ENCODE data around the gene DGCR8.

The DGCR8 gene

DNA sequence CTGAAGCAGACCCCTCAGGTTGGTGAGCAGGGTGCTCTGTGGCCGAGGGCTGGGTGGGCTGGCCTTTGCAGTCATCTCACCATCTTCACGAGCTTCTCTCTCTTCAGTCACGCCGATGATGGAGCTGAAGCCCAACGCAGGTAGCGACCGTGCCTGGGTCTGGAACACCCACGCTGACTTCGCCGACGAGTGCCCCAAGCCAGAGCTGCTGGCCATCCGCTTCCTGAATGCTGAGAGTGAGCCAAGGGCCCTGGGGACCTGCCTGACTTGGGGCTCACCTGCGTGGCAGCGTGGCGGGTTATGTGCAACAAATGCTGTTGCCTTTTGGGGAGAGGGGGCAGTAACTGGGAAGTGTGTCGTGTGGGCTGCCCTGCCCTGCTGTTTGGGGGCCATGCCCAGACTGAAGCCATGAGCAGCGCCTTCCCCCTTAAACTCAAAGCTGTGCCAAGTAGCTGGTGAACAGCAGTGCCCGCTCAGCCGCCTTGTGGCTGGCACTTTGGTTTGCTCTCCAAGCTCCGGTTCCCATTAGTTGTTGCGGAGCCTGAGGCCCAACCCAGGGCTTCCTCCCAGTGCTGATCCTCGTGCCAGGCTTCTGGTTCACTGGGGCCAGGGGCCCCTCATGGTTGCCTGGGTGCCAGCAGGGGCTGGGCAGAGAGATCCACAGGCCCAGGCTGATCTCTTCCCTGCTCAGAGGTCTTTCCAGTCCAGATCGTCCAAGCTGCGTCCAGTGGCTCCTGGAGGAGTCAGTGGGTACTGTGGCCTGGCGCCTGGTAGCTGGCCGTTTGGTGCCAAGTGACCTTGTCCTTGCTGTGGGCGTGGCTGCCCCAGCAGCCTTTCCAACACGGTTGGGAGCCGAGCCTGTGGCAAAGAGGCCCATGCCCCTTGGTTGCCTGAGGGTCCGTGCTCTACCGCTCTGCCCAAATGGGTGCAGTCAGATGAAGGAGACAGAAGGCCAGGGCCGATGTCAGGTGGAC is 45.4 kb downstream of the DGCR8 start:
- Histone ChIP-seq H3K4me1 (ENCODE audit: insufficient read depth, low read length) (no peaks in the 10 kb centered on the region), H3K9ac (ENCODE audit: low read depth, low read length) (no peak overlapping the region), H3K9me3 (ENCODE audit: insufficient read depth, low read depth, low read length) (no peaks in the 10 kb centered on the region), H3K4me3 (ENCODE audit: low read length) (no peak overlapping the region), H3K36me3 (ENCODE audit: insufficient read depth, low read length) (peaks cover 70% of the 10 kb centered on the region), H3K27ac (ENCODE audit: low read depth, low read length) (no peak overlapping the region), H3K27me3 (ENCODE audit: insufficient read depth, low read length) (no peaks in the 10 kb centered on the region)
- WGBS = 96% methylated on average over 32 of the region's 32 CpGs

DNA sequence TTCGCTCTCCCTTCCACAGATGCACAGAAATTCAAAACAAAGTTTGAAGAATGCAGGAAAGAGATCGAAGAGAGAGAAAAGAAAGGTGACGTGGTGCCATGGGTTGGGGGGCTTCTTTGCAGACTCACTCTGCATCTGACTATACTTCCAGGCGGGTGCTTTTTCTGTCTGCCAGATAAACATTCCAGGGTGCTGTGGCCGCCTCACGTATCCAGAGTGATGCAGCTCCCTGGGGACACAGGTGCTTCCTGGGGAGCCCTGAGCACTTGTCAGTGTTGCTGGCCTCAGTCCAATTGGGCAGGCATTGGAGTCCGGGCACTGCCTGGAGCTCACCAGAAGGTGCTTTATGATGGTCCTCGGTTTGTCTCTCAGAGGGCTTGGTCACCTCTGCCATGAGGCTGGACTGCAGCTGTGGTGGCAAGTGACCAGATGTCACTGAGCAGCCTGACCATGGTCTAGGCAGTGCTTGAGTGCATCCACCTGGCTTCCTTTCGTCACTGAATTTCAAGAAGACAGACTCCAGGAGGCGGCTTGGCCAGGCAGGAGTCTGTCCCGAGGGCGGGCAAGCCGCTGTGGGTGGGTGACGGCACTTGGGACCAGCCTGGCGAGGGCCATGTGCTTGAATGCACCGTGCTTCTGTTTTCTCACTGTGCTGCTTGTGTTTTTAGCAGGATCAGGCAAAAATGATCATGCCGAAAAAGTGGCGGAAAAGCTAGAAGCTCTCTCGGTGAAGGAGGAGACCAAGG is 46.4 kb downstream of the DGCR8 start:
- WGBS = 96% methylated on average over 19 of the region's 19 CpGs
- Histone ChIP-seq H3K4me3 (ENCODE audit: low read length) (no peak overlapping the region), H3K9me3 (ENCODE audit: insufficient read depth, low read depth, low read length) (no peaks in the 10 kb centered on the region), H3K27me3 (ENCODE audit: insufficient read depth, low read length) (no peaks in the 10 kb centered on the region), H3K4me1 (ENCODE audit: insufficient read depth, low read length) (no peaks in the 10 kb centered on the region), H3K27ac (ENCODE audit: low read depth, low read length) (no peak overlapping the region), H3K9ac (ENCODE audit: low read depth, low read length) (no peak overlapping the region), H3K36me3 (ENCODE audit: insufficient read depth, low read length) (peaks cover 60% of the 10 kb centered on the region)

DNA sequence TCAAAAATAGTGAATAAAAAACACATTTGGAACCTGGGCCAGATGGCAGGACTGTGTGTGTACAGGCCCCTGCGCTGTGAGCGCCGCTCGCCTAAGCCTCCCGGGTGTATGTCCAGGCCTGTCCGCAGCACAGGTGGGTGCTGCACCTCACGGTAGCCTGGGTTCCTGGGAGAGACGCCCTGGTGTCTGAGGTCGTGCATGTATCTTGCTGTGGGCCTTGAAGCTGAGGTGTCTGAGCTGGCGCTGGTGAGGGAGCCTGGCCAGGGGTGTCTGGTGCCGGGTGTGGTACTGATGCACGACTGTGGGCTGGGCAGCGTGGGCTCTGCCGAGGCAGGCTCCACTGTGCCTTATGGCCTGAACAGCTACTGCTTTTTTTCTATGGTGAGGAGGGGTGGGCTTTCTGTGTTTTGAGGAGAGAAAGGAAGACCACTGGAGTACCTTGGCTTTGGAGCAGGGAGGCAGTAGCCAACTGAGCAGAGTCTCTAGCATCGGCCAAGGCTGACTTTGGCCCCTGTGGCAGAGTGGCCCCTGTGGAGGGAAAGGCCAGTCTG is 47.4 kb downstream of the DGCR8 start:
- no peak overlapping the region for H3K4me3 ChIP-seq (ENCODE audit: low read length)
- no peak overlapping the region for H3K9ac ChIP-seq (ENCODE audit: low read depth, low read length)
- peaks cover 51% of the 10 kb centered on the region for H3K36me3 ChIP-seq (ENCODE audit: insufficient read depth, low read length)
- H3K27ac ChIP-seq (ENCODE audit: low read depth, low read length) = no peak overlapping the region; the same call in 1 of the 2 replicates
- WGBS = 96% methylated on average over 15 of the region's 15 CpGs
- no peaks in the 10 kb centered on the region for H3K9me3 ChIP-seq (ENCODE audit: insufficient read depth, low read depth, low read length)
- peaks cover under 1% of the 10 kb centered on the region; the same call in 1 of the 2 replicates for H3K4me1 ChIP-seq (ENCODE audit: insufficient read depth, low read length)
- no peaks in the 10 kb centered on the region for H3K27me3 ChIP-seq (ENCODE audit: insufficient read depth, low read length)

DNA sequence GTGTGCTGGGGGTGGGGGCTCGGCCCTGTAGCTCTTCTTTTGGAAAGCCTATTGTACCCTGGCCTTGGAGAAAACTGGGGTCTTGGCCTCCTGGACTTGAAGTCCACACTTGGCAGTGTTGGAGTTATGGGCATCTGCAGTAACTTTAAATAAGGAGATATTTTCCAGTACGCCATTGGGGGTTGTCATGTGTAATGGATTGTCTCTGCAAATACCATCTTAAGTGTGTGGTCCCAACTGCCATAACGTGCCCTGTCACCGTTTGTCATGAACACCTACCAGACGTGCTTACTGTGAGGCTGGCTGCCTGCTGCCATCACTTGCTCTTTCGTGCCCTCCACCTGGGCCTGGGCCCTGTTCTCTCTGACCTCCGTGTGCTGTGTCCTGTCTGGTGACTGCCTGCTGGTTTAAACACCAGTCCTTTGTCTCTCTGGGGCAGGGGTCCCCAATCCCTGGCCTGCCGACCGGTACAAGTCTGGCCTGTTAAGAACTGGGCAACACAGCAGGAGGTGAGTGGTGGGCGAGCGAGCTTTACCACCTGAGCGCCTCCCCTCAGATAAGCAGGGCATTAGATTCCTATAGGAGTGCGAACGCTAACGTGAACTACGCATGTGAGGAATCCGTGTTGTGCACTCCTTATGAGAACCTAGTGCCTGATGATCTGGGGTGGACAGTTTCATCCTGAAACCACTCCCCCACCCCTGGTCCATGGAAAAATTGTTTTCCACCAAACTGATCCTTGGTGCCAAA is 48.0 kb downstream of the DGCR8 start:
- H3K27ac ChIP-seq (ENCODE audit: low read depth, low read length) = no peak overlapping the region
- H3K4me3 ChIP-seq (ENCODE audit: low read length) = no peak overlapping the region
- H3K36me3 ChIP-seq (ENCODE audit: insufficient read depth, low read length) = peaks cover 50% of the 10 kb centered on the region
- no peaks in the 10 kb centered on the region for H3K27me3 ChIP-seq (ENCODE audit: insufficient read depth, low read length)
- no peaks in the 10 kb centered on the region for H3K9me3 ChIP-seq (ENCODE audit: insufficient read depth, low read depth, low read length)
- WGBS = 89% methylated on average over 17 of the region's 17 CpGs
- H3K9ac ChIP-seq (ENCODE audit: low read depth, low read length) = no peak overlapping the region
- peaks cover 5% of the 10 kb centered on the region; the same call in 1 of the 2 replicates for H3K4me1 ChIP-seq (ENCODE audit: insufficient read depth, low read length)

DNA sequence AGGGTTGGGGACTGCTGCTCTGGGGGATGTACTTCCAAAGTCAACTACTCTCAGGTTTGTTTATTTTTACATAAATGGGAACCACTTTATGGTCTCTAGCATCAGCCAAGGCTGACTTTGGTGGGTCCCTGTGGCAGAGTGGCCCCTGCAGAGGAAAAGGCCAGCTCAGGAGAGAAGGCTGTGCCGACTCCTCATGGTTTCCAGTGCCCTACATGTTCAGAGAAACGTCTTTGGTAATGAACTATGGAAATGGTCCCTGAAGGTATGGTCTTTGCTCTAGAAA is 48.5 kb downstream of the DGCR8 start:
- peaks cover 47% of the 10 kb centered on the region for H3K36me3 ChIP-seq (ENCODE audit: insufficient read depth, low read length)
- no peak overlapping the region for H3K9ac ChIP-seq (ENCODE audit: low read depth, low read length)
- H3K27me3 ChIP-seq (ENCODE audit: insufficient read depth, low read length) = no peaks in the 10 kb centered on the region
- WGBS = 77% methylated on average over 2 of the region's 2 CpGs
- H3K27ac ChIP-seq (ENCODE audit: low read depth, low read length) = no peak overlapping the region
- H3K4me1 ChIP-seq (ENCODE audit: insufficient read depth, low read length) = peaks cover 5% of the 10 kb centered on the region; the same call in 1 of the 2 replicates
- H3K9me3 ChIP-seq (ENCODE audit: insufficient read depth, low read depth, low read length) = no peaks in the 10 kb centered on the region
- H3K4me3 ChIP-seq (ENCODE audit: low read length) = no peak overlapping the region

DNA sequence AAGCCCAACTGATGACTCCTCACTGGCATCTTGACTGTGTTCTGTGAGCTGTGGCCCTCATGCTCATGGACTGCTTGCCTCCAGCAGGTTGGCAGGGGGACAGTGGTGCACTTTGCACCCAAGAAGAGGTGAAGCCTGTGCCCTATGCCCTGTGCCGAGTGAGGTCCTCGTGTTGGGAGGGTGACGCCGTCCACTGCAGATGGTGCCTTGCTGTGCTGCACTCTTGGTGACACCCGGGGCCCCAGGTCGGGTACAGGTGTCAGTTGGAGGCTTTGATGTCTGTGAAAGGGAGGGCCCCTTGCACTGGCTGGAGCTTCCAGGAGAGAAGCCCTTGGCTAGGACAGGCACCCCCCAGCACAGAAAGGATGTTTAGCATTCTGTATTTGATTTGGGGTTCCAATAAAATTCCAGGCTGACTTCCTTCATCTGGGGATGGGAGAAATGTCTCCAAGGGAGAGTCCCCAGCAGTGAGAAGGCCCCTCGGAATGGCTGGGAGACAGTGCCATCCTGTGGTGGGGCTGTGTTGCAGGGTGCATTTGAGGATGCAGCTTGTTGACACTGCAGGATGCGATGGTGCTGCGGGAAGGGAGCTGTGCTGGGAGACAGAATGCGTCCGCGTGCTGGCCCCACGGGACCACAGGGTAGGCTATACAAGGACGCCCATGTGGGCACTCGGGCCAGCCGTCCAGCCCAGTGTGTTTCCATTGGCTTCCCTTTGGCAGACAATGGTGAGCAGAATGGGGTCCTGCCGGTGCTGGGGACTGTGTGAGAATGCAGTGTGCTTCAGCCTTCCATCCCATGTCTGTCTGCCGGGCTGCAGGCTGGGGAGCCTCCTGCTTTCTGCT is 49.1 kb downstream of the DGCR8 start:
- no peaks in the 10 kb centered on the region for H3K9me3 ChIP-seq (ENCODE audit: insufficient read depth, low read depth, low read length)
- H3K9ac ChIP-seq (ENCODE audit: low read depth, low read length) = no peak overlapping the region
- peaks cover 41% of the 10 kb centered on the region for H3K36me3 ChIP-seq (ENCODE audit: insufficient read depth, low read length)
- peaks cover 5% of the 10 kb centered on the region; the same call in 1 of the 2 replicates for H3K4me1 ChIP-seq (ENCODE audit: insufficient read depth, low read length)
- 78% methylated on average over 18 of the region's 18 CpGs for WGBS
- no peak overlapping the region for H3K4me3 ChIP-seq (ENCODE audit: low read length)
- H3K27ac ChIP-seq (ENCODE audit: low read depth, low read length) = no peak overlapping the region
- H3K27me3 ChIP-seq (ENCODE audit: insufficient read depth, low read length) = no peaks in the 10 kb centered on the region

DNA sequence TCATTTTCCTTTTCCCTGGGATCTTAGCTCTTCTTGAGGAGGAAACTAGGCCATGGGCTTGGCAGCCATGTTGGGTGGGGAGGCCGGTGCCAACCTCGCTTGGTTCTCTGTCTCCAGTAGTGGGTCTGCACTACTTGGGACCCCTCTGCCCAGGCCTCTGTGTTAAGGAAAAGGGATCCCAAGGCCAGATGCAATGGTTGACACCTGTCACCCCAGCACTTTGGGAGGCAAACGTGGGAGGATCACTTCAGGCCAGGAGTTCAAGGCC is 49.6 kb downstream of the DGCR8 start:
- H3K4me1 ChIP-seq (ENCODE audit: insufficient read depth, low read length) = peaks cover 5% of the 10 kb centered on the region; the same call in 1 of the 2 replicates
- H3K27ac ChIP-seq (ENCODE audit: low read depth, low read length) = no peak overlapping the region
- peaks cover 37% of the 10 kb centered on the region for H3K36me3 ChIP-seq (ENCODE audit: insufficient read depth, low read length)
- no peaks in the 10 kb centered on the region for H3K27me3 ChIP-seq (ENCODE audit: insufficient read depth, low read length)
- 97% methylated on average over 3 of the region's 3 CpGs for WGBS
- H3K4me3 ChIP-seq (ENCODE audit: low read length) = no peak overlapping the region
- no peaks in the 10 kb centered on the region for H3K9me3 ChIP-seq (ENCODE audit: insufficient read depth, low read depth, low read length)
- no peak overlapping the region for H3K9ac ChIP-seq (ENCODE audit: low read depth, low read length)

DNA sequence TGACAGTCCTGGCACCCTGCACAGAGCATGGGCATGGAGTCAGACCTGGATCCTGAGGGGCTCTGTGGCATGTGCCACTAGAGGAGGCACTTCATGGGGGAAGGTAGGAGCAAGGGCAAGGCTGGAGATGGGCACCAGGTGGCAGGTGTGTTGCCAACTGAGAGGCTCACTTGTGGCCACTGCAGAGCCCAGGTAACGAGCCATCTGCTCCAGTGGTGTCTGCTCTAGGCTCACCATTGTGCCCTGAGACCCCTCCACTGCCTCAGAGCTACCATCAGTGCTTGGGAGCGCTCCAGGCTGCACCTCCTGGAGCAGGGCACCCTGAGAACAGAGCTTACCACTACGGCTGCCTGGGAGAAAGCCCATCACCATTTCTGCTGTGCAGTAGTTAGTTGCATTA is 50.3 kb downstream of the DGCR8 start:
- Histone ChIP-seq H3K9ac (ENCODE audit: low read depth, low read length) (no peak overlapping the region; the same call in 1 of the 2 replicates), H3K27ac (ENCODE audit: low read depth, low read length) (no peak overlapping the region)

DNA sequence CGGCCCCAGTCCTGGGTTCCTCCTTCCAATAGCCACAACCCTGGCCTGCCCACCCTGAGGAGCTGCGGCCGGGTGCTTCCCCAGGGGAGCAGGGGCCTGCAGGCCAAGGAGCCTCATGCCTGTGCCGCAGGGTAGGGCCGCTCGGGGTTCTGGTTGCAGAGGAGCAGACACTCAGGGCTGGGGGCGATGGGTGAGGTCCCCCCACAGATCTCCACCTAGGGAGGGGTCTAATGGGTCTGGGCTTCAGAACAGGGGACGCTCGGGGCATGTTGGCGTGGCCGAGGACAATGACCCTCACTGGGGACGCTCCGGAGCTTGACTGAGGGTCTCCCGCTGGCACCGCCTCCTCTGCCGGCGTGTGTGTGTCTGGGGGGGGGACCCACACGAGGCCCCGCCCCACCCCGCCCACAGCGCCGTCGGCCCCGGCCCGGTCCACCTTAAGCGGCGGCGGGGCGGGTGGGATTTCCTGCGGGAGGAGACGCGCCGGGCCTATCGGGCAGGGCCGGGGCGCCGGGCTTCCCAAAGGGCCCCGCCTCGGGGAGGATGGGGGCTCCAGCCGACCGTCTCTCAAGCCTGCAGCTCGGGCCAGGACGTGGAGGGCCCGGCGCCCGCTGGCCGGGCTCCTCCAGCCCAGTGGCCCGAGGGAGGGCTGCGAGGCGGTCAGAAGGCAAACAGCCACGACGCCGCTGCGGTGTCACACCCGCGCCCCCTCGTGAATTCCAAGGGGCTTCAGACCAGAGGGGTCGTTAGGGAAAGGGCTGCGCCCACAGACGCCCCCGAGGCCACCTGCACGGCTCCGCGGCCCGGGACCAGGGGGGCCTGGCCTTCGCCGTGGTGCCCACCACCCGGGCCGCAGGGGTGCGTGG is 50.9 kb downstream of the DGCR8 start:
- H3K4me3 ChIP-seq (ENCODE audit: low read length) = peak overlapping the region; percentile 83
- peak overlapping the region; percentile 78 for H3K9ac ChIP-seq (ENCODE audit: low read depth, low read length)
- H3K27me3 ChIP-seq (ENCODE audit: insufficient read depth, low read length) = no peaks in the 10 kb centered on the region
- 7% methylated on average over 70 of the region's 70 CpGs for WGBS
- no peaks in the 10 kb centered on the region for H3K9me3 ChIP-seq (ENCODE audit: insufficient read depth, low read depth, low read length)
- peaks cover 24% of the 10 kb centered on the region for H3K36me3 ChIP-seq (ENCODE audit: insufficient read depth, low read length)
- H3K27ac ChIP-seq (ENCODE audit: low read depth, low read length) = no peak overlapping the region
- H3K4me1 ChIP-seq (ENCODE audit: insufficient read depth, low read length) = peaks cover 5% of the 10 kb centered on the region; the same call in 1 of the 2 replicates

More for the DNA sequence above, 50.3 kb downstream of the DGCR8 start:
- Histone ChIP-seq H3K4me3 (ENCODE audit: low read length) (peak overlapping the region; percentile 83; the same call in 1 of the 2 replicates), H3K36me3 (ENCODE audit: insufficient read depth, low read length) (peaks cover 30% of the 10 kb centered on the region), H3K27me3 (ENCODE audit: insufficient read depth, low read length) (no peaks in the 10 kb centered on the region), H3K4me1 (ENCODE audit: insufficient read depth, low read length) (peaks cover 5% of the 10 kb centered on the region; the same call in 1 of the 2 replicates), H3K9me3 (ENCODE audit: insufficient read depth, low read depth, low read length) (no peaks in the 10 kb centered on the region)
- 88% methylated on average over 3 of the region's 3 CpGs for WGBS

DNA sequence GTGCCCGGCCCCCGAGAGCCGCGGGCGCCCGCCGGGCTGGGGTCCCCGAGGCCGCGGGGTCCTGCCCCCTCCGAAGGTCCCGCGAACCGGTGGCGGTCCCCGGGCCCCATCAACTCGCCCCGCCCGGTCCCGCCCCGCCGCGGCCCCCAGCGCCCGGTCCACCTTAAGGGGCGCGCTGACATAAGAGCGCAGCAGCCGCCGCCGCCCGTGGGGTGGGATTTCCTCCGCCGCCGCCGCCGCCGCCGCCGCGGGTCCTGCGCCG is 51.5 kb downstream of the DGCR8 start, which contains the start of gene ZDHHC8:
ZDHHC8 (plus strand) TSS at position 208 of the 262 bp plus-strand sequence. CDS start 144 bp downstream, outside the sequence.
- Histone ChIP-seq H3K4me1 (ENCODE audit: insufficient read depth, low read length) (peaks cover 5% of the 10 kb centered on the region; the same call in 1 of the 2 replicates), H3K4me3 (ENCODE audit: low read length) (peak within 1 kb of the TSS; percentile 83), H3K9me3 (ENCODE audit: insufficient read depth, low read depth, low read length) (no peaks in the 10 kb centered on the region), H3K27me3 (ENCODE audit: insufficient read depth, low read length) (no peaks in the 10 kb centered on the region), H3K36me3 (ENCODE audit: insufficient read depth, low read length) (peaks cover 18% of the 10 kb centered on the region), H3K27ac (ENCODE audit: low read depth, low read length) (no peak within 1 kb of the TSS), H3K9ac (ENCODE audit: low read depth, low read length) (peak within 1 kb of the TSS; percentile 78)
- under 1% methylated on average over 43 of the region's 43 CpGs for WGBS

Measured in HUES64 (cell line).